Osteoblast (primary cell): ENCODE data around the gene HERPUD2. TPM values are rescaled to one million over a fixed set of nuclear protein-coding genes. Genes with fewer than 3 reads are reported as not detected.
"Not testable (repeated sequence)": the region's sequence is repeated elsewhere in the genome, so short reads cannot be mapped to it uniquely, and the experiment has no call there.

ENCODE experiments used
- DNase-seq: peaks from one replicate; pipeline ENCODE4 v3.0.0; 2011; ENCODE audit warnings: low spot score, mixed read lengths; ENCODE audit not compliant: insufficient read length; ENCODE audit errors: missing footprints
- H2AFZ ChIP-seq: 2 replicates; pipeline ENCODE4 v1.6.0; 2011; ENCODE audit warnings: mild to moderate bottlenecking, low read length
- H3K27ac ChIP-seq: 2 replicates; pipeline ENCODE4 v1.5.1; 2011; ENCODE audit warnings: mild to moderate bottlenecking, low read depth, low read length, moderate library complexity
- H3K27me3 ChIP-seq: 2 replicates; pipeline ENCODE4 v1.6.0; 2012; ENCODE audit warnings: mild to moderate bottlenecking, control low read depth, inconsistent platforms, low read length, moderate library complexity; ENCODE audit not compliant: insufficient read depth
- H3K36me3 ChIP-seq: 2 replicates; pipeline ENCODE4 v1.5.1; 2011; ENCODE audit warnings: mild to moderate bottlenecking, low read length, control low read depth, moderate library complexity; ENCODE audit not compliant: insufficient read depth
- H3K4me1 ChIP-seq: 2 replicates; pipeline ENCODE4 v1.5.1; 2011; ENCODE audit warnings: mild to moderate bottlenecking, low read length, control low read depth, moderate library complexity; ENCODE audit not compliant: insufficient read depth
- H3K4me2 ChIP-seq: 2 replicates; pipeline ENCODE4 v1.6.0; 2011; ENCODE audit warnings: mild to moderate bottlenecking, low read length; ENCODE audit not compliant: insufficient read depth
- H3K4me3 ChIP-seq: fragments of 200-600 bp; sonication (generic); 3 replicates; pipeline ENCODE4 v1.5.1; 2012; ENCODE audit warnings: mild to moderate bottlenecking, low read length, inconsistent platforms; ENCODE audit not compliant: insufficient read depth
- H3K79me2 ChIP-seq: 2 replicates; pipeline ENCODE4 v1.6.0; 2012; ENCODE audit warnings: mild to moderate bottlenecking, low read length, control low read depth, inconsistent platforms; ENCODE audit not compliant: insufficient read depth
- H3K9me3 ChIP-seq: 2 replicates; pipeline ENCODE4 v1.5.1; 2011; ENCODE audit warnings: low read depth, low read length, control low read depth
- H4K20me1 ChIP-seq: 2 replicates; pipeline ENCODE4 v1.6.0; 2012; ENCODE audit warnings: mild to moderate bottlenecking, low read length, control low read depth; ENCODE audit not compliant: insufficient read depth
- total RNA-seq: library from RNA; depleted of rRNA; stranded (reverse); fragments of >200 nt; gene quantifications from 2 replicates; pipeline ENCODE4 v1.2.3, GENCODE V29; 2012
- TF ChIP-seq, protein P1 (sequence below): IDR thresholded peaks from 2 replicates; pipeline ENCODE4 v1.5.1; 2011; ENCODE audit warnings: mild to moderate bottlenecking, low read depth, low read length, moderate library complexity; ENCODE audit errors: extremely low read depth

The HERPUD2 gene
- total RNA-seq, 1 donor: 32.9 TPM

DNA sequence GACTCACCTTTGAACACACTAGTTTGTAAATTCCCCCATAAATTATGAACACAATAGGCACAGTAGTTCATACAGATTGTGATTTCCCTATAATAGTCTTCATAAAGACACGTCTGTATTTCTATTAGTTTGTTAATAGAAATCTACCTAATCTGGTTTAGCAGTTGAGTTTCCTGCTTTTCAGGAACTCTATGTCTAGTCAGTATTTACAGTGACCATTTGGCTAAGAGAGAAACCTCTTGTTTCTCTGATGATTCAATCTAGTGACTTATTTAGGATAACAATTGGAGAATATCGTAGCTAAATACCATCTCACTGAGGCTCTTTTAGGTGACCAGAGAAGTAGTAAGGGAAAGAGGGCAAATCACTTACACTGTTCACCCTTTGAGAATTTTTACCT lies 5.9 kb upstream of the HERPUD2 start:
- H3K36me3 ChIP-seq: peaks cover 6% of the 10 kb centered on the region
- H3K27me3 ChIP-seq: no peaks in the 10 kb centered on the region
- no peak overlapping the region for H3K27ac ChIP-seq
- peaks cover 6% of the 10 kb centered on the region for H3K4me1 ChIP-seq
- no peak overlapping the region for H3K4me3 ChIP-seq
- H2AFZ ChIP-seq: no peak overlapping the region
- no peaks in the 10 kb centered on the region for H4K20me1 ChIP-seq
- H3K79me2 ChIP-seq: no peaks in the 10 kb centered on the region
- H3K4me2 ChIP-seq: no peak overlapping the region
- TF ChIP-seq, protein P1, sequence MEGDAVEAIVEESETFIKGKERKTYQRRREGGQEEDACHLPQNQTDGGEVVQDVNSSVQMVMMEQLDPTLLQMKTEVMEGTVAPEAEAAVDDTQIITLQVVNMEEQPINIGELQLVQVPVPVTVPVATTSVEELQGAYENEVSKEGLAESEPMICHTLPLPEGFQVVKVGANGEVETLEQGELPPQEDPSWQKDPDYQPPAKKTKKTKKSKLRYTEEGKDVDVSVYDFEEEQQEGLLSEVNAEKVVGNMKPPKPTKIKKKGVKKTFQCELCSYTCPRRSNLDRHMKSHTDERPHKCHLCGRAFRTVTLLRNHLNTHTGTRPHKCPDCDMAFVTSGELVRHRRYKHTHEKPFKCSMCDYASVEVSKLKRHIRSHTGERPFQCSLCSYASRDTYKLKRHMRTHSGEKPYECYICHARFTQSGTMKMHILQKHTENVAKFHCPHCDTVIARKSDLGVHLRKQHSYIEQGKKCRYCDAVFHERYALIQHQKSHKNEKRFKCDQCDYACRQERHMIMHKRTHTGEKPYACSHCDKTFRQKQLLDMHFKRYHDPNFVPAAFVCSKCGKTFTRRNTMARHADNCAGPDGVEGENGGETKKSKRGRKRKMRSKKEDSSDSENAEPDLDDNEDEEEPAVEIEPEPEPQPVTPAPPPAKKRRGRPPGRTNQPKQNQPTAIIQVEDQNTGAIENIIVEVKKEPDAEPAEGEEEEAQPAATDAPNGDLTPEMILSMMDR: no peak
- DNase-seq: no peak
- no peaks in the 10 kb centered on the region for H3K9me3 ChIP-seq

DNA sequence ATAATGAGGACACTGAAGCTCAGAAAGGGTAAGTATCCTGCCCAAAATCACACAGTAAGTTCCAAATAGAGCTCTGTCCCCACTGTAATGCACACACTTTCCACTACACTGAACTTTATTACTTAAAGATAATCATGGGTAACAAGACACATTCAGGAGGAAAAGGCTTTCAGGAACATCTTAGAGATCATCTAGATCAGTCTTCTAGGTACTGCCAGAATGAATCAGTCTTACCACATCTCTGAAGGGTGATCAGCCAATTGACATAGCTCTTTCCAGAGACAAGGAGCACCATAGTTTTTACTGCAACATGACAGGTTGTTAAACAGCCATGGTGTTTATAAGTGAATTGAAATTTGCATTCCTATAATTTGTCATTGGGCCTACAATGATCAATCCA lies 5.4 kb upstream of the HERPUD2 start:
- no peaks in the 10 kb centered on the region for H4K20me1 ChIP-seq
- H3K36me3 ChIP-seq: peaks cover 6% of the 10 kb centered on the region
- DNase-seq: no peak
- H3K79me2 ChIP-seq: peaks cover 1% of the 10 kb centered on the region
- H3K9me3 ChIP-seq: no peaks in the 10 kb centered on the region
- H3K4me3 ChIP-seq: no peak overlapping the region
- no peak overlapping the region for H2AFZ ChIP-seq
- H3K27me3 ChIP-seq: no peaks in the 10 kb centered on the region
- TF ChIP-seq, protein P1: no peak
- H3K4me1 ChIP-seq: peaks cover 9% of the 10 kb centered on the region
- no peak overlapping the region for H3K27ac ChIP-seq
- no peak overlapping the region for H3K4me2 ChIP-seq

DNA sequence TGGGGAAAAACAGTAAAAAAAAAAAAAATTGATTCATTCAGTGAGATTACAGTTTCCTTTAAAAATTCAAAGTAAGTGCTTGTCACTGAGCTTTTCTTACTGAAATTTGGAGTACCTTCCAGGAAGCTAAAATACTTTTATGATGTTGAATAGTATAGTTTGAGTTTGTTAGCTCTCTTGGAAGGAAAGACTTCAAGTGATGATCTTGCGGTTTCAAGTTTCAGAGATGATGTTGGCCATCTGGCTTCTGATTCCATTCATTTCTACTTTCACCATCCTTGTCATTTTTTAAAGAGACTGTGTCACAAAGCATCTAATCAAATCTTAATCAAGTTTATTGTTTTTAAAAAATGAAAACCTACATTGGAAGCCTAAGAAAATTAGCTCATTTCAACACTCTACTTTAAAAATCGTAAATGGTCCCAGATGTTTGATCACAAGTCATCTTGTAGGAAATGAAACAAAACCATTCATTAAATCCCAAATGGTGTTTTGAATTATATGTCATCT lies 4.9 kb upstream of the HERPUD2 start:
- Histone ChIP-seq H3K36me3 (peaks cover 6% of the 10 kb centered on the region), H3K4me2 (no peak overlapping the region), H3K4me1 (peaks cover 9% of the 10 kb centered on the region), H3K9me3 (no peaks in the 10 kb centered on the region), H3K4me3 (no peak overlapping the region), H3K27me3 (no peaks in the 10 kb centered on the region), H3K27ac (no peak overlapping the region), H4K20me1 (no peaks in the 10 kb centered on the region), H2AFZ (no peak overlapping the region), H3K79me2 (peaks cover 4% of the 10 kb centered on the region)
- DNase-seq: no peak
- TF ChIP-seq, protein P1: no peak

DNA sequence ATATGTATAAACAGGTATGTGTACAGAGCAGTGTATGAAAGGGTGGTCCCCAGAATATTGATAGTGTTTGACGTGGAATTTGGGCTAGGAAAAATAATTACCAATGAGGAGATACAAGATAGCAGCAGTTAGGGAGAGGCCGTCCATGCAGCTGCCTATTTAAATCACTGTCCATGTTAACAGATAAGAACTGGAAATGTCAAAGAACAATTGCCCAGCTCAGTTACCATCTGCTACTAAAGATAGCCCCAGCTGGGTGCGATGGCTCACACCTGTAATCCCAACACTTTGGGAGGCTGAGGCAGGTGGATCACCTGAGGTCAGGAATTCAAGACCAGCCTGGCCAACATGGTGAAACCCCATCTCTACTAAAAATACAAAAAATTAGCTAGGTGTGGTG lies 3.4 kb upstream of the HERPUD2 start:
- not testable (repeated sequence) for H3K9me3 ChIP-seq, H3K4me2 ChIP-seq, H2AFZ ChIP-seq, H3K4me3 ChIP-seq, DNase-seq, H4K20me1 ChIP-seq, H3K36me3 ChIP-seq, H3K27ac ChIP-seq, H3K27me3 ChIP-seq
- peaks cover 18% of the 10 kb centered on the region for H3K79me2 ChIP-seq
- H3K4me1 ChIP-seq: peaks cover 15% of the 10 kb centered on the region
